NCI-H1694 (cell line): ENCODE results near the gene TBL3.
A peak's percentile ranks its signal among the peaks of the same experiment; 100 is the strongest.
"Not testable (repeated sequence)": the region's sequence is repeated elsewhere in the genome, so short reads cannot be mapped to it uniquely, and the experiment has no call there.

Experiments used
- DNase-seq: peaks from one replicate; lab custom pipeline; 2025; lab: John Stamatoyannopoulos, UW

TBL3 gene

GRCh38 chr16:1999866-2000514 is 28.1 kb downstream of the TBL3 start:
- no peak for DNase-seq

GRCh38 chr16:2001035-2001434 is 29.2 kb downstream of the TBL3 start:
- DNase-seq = no peak

- no peak for DNase-seq
Measured at GRCh38 chr16:2001456-2002355, 29.9 kb downstream of the TBL3 start.

- no peak for DNase-seq
Measured at GRCh38 chr16:2002406-2003230, 30.8 kb downstream of the TBL3 start.

GRCh38 chr16:2003231-2003826 is 31.5 kb downstream of the TBL3 start:
- no peak for DNase-seq

- DNase-seq = peak; percentile 83
Measured at GRCh38 chr16:2003827-2004641, 32.2 kb downstream of the TBL3 start.

GRCh38 chr16:2004795-2005517 is 33.1 kb downstream of the TBL3 start:
- DNase-seq = no peak

GRCh38 chr16:2005646-2006045 is 33.8 kb downstream of the TBL3 start:
- no peak for DNase-seq

- no peak for DNase-seq
Measured at GRCh38 chr16:2006317-2006716, 34.5 kb downstream of the TBL3 start.

GRCh38 chr16:2007081-2007836 is 35.4 kb downstream of the TBL3 start:
- DNase-seq = no peak

- DNase-seq = no peak
Measured at GRCh38 chr16:2008009-2008526, 36.2 kb downstream of the TBL3 start.

- DNase-seq = no peak
Measured at GRCh38 chr16:2008631-2009163, 36.8 kb downstream of the TBL3 start.

GRCh38 chr16:2009164-2009711 is 37.4 kb downstream of the TBL3 start:
- no peak for DNase-seq

- peak; percentile 43 for DNase-seq
Measured at GRCh38 chr16:2009791-2010510, 38.1 kb downstream of the TBL3 start, which contains the start of gene ZNF598. ZNF598 (minus strand) TSS chr16:2009821.

GRCh38 chr16:2011726-2012125 is 39.9 kb downstream of the TBL3 start:
- DNase-seq = not testable (repeated sequence)

- DNase-seq = no peak
Measured at GRCh38 chr16:2013527-2013926, 41.7 kb downstream of the TBL3 start.

- no peak for DNase-seq
Measured at GRCh38 chr16:2015117-2015946, 43.5 kb downstream of the TBL3 start.

- DNase-seq = no peak
Measured at GRCh38 chr16:2015947-2016208, 44.0 kb downstream of the TBL3 start.
